Posterior cingulate gyrus (tissue), 11 donors: ENCODE data around the gene PIGV.
A peak's percentile ranks its signal among the peaks of the same experiment; 100 is the strongest.
"Not testable (repeated sequence)": the region's sequence is repeated elsewhere in the genome, so short reads cannot be mapped to it uniquely, and the experiment has no call there.

Source experiments
- DNase-seq, 10 donors: peaks; one replicate each; pipeline versions ENCODE4 v3.0.0 to v3.0.0-alpha.2; 2020 to 2021; ENCODE audit warnings: mixed read lengths in 3 of 10
- intact Hi-C: fragments of 100-400 bp; cut with DNase I; formaldehyde crosslinking; loops from one replicate; pipeline ENCODE4 v1.15.1; 2023

PIGV gene

GRCh38 chr1:26790551-26790953, 2.8 kb downstream of the PIGV start:
- intact Hi-C loops: no loop called here
- DNase-seq: no peak

- no peak for DNase-seq
- intact Hi-C loops: no loop called here
Measured at GRCh38 chr1:26791148-26791547, 3.4 kb downstream of the PIGV start.

- intact Hi-C loops: no loop called here
- no peak for DNase-seq
Measured at GRCh38 chr1:26791626-26792025, 3.9 kb downstream of the PIGV start.

GRCh38 chr1:26792924-26793323, 5.2 kb downstream of the PIGV start:
- intact Hi-C loops: no loop called here
- no peak for DNase-seq

GRCh38 chr1:26794391-26794790, 6.6 kb downstream of the PIGV start:
- intact Hi-C loops: no loop called here

GRCh38 chr1:26797627-26798026, 9.9 kb downstream of the PIGV start:
- intact Hi-C loops: no loop called here
- no peak for DNase-seq

More at GRCh38 chr1:26794391-26794790, 6.6 kb downstream of the PIGV start:
- peak in 2 of 10 donors; percentile 40 to 87 for DNase-seq

GRCh38 chr1:26799479-26800142, 11.9 kb downstream of the PIGV start:
- peak in 9 of 10 donors; percentile 36 to 94 (median 55) for DNase-seq
- intact Hi-C loops: no loop called here

GRCh38 chr1:26803932-26804331, 16.2 kb downstream of the PIGV start:
- intact Hi-C loops, DNase-seq: not testable (repeated sequence)

- intact Hi-C loops: not testable (repeated sequence)
- DNase-seq: peak in 4 of 10 donors; percentile 48 to 53 (median 48)
Measured at GRCh38 chr1:26810105-26810504, 22.4 kb downstream of the PIGV start.

GRCh38 chr1:26811057-26811456, 23.3 kb downstream of the PIGV start:
- intact Hi-C loops: no loop called here
- no peak for DNase-seq

- intact Hi-C loops: no loop called here
- DNase-seq: no peak
Measured at GRCh38 chr1:26811708-26812107, 24.0 kb downstream of the PIGV start.

GRCh38 chr1:26814377-26814776, 26.6 kb downstream of the PIGV start:
- no peak for DNase-seq
- intact Hi-C loops: no loop called here

- intact Hi-C loops: no loop called here
- no peak for DNase-seq
Measured at GRCh38 chr1:26814893-26815292, 27.1 kb downstream of the PIGV start.

- intact Hi-C loops: no loop called here
- no peak for DNase-seq
Measured at GRCh38 chr1:26820784-26821269, 33.1 kb downstream of the PIGV start.

- intact Hi-C loops: no loop called here
- no peak for DNase-seq
Measured at GRCh38 chr1:26822737-26823395, 35.1 kb downstream of the PIGV start.

GRCh38 chr1:26824731-26825130, 37.0 kb downstream of the PIGV start:
- DNase-seq: no peak

GRCh38 chr1:26826261-26827105, 38.7 kb downstream of the PIGV start, which contains the start of gene ZDHHC18:
Gene ZDHHC18, plus strand, starts transcription at chr1:26826688. Its CDS starts 117 bp downstream, at chr1:26826805.
- intact Hi-C loops: no loop called here
- DNase-seq: peak; percentile 40 to 95 (median 55)

More at GRCh38 chr1:26824731-26825130, 37.0 kb downstream of the PIGV start:
- intact Hi-C loops: no loop called here

- peak in 1 of 10 donors; percentile 17 for DNase-seq
- intact Hi-C loops: no loop called here
Measured at GRCh38 chr1:26827106-26827604, 39.4 kb downstream of the PIGV start.

- DNase-seq: peak in 2 of 10 donors; percentile 39 to 77
- intact Hi-C loops: no loop called here
Measured at GRCh38 chr1:26827663-26828062, 39.9 kb downstream of the PIGV start.

- intact Hi-C loops: no loop called here
- DNase-seq: peak in 2 of 10 donors; percentile 52 to 82
Measured at GRCh38 chr1:26828411-26828991, 40.8 kb downstream of the PIGV start.
